Esophagus muscularis mucosa (tissue), 4 donors: ENCODE data around the gene PLEKHH1.

Experiments used
- CTCF ChIP-seq, 3 experiments: fragments of 200-600 bp in 2 of 3; fragments of 450-650 bp in 1 of 3; sonication (generic) in 2 of 3; IDR thresholded peaks; one replicate each; pipeline ENCODE4 v1.5.1; 2017 to 2019; ENCODE audit warnings: antibody characterized with exemption in 3 of 3, mild to moderate bottlenecking in 2 of 3, moderate library complexity in 1 of 3
- EP300 ChIP-seq: sonication (generic); formaldehyde crosslinking; IDR thresholded peaks from one replicate; pipeline ENCODE4 v1.6.1; 2017; ENCODE audit warnings: antibody characterized with exemption
- POLR2A ChIP-seq: fragments of 450-650 bp; IDR thresholded peaks from one replicate; pipeline ENCODE4 v1.6.1; 2017; ENCODE audit warnings: antibody characterized with exemption, moderate library complexity, mild to moderate bottlenecking, low read depth
- POLR2AphosphoS5 ChIP-seq, 2 donors: sonication (generic); formaldehyde crosslinking; IDR thresholded peaks; one replicate each; pipeline ENCODE4 v1.6.1; 2017; ENCODE audit warnings: antibody characterized with exemption in 2 of 2

- TF ChIP-seq POLR2A (no peak), CTCF (IDR thresholded peaks at IDR 0.05) (no peak), POLR2AphosphoS5 (IDR thresholded peaks at IDR 0.05) (no peak), EP300 (no peak)
Observed at GRCh38 chr14:67510121-67510520, 23.0 kb upstream of the PLEKHH1 start.
